ENCODE data around the gene CACNA1G.

The CACNA1G gene

GRCh38 chr17:50549256-50549941, 11.1 kb upstream of the CACNA1G start:
- DNase-seq: no peak

- DNase-seq: no peak
Observed at GRCh38 chr17:50549969-50550368, 10.5 kb upstream of the CACNA1G start.

GRCh38 chr17:50550661-50551432, 9.7 kb upstream of the CACNA1G start:
- DNase-seq: peak; percentile 82 to 90

- DNase-seq: no peak
Observed at GRCh38 chr17:50551433-50551815, 9.1 kb upstream of the CACNA1G start.

- DNase-seq: no peak
Observed at GRCh38 chr17:50551884-50552283, 8.6 kb upstream of the CACNA1G start.

- DNase-seq: no peak
Observed at GRCh38 chr17:50554201-50554600, 6.3 kb upstream of the CACNA1G start.

GRCh38 chr17:50556803-50557202, 3.7 kb upstream of the CACNA1G start:
- peak; percentile 87 to 91 for DNase-seq

- peak; percentile 95 for DNase-seq
Observed at GRCh38 chr17:50557630-50558029, 2.9 kb upstream of the CACNA1G start.

GRCh38 chr17:50558091-50558490, 2.4 kb upstream of the CACNA1G start:
- peak; percentile 90 to 91 for DNase-seq

- no peak for DNase-seq
Observed at GRCh38 chr17:50558581-50558940, 2.0 kb upstream of the CACNA1G start.

GRCh38 chr17:50558941-50559614, 1.4 kb upstream of the CACNA1G start:
- DNase-seq: peak; percentile 41 to 51

GRCh38 chr17:50559674-50560184, 786 bp upstream of the CACNA1G start:
- peak; percentile 12 to 49 for DNase-seq

GRCh38 chr17:50560931-50561745, 623 bp downstream of the CACNA1G start:
- DNase-seq: no peak

- DNase-seq: no peak
Observed at GRCh38 chr17:50561746-50562141, 1.2 kb downstream of the CACNA1G start.

GRCh38 chr17:50562242-50563091, 2.0 kb downstream of the CACNA1G start:
- no peak for DNase-seq

- no peak for DNase-seq
Observed at GRCh38 chr17:50563092-50563511, 2.6 kb downstream of the CACNA1G start.

GRCh38 chr17:50564916-50565315, 4.4 kb downstream of the CACNA1G start:
- peak; percentile 22 to 48 for DNase-seq

- DNase-seq: peak; percentile 96 to 98
Observed at GRCh38 chr17:50565402-50566350, 5.2 kb downstream of the CACNA1G start.

- DNase-seq: no peak
Observed at GRCh38 chr17:50566886-50567285, 6.4 kb downstream of the CACNA1G start.

- no peak for DNase-seq
Observed at GRCh38 chr17:50568659-50569058, 8.1 kb downstream of the CACNA1G start.

- DNase-seq: no peak
Observed at GRCh38 chr17:50569592-50569991, 9.1 kb downstream of the CACNA1G start.
